Activated CD4-positive, alpha-beta T cell treated with anti-CD3 and anti-CD28 coated beads for 48 hours (primary cell): ENCODE results near the gene SYCP3.

Experiments used
- DNase-seq: peaks from one replicate; pipeline ENCODE4 v3.0.0-alpha.2; 2020

Gene SYCP3

GRCh38 chr12:101738920-101739665 lies at the start of gene SYCP3:
Gene SYCP3 (minus strand): TSS chr12:101739462. CDS start chr12:101737935, 1,527 bp downstream.
- no peak for DNase-seq

DNA sequence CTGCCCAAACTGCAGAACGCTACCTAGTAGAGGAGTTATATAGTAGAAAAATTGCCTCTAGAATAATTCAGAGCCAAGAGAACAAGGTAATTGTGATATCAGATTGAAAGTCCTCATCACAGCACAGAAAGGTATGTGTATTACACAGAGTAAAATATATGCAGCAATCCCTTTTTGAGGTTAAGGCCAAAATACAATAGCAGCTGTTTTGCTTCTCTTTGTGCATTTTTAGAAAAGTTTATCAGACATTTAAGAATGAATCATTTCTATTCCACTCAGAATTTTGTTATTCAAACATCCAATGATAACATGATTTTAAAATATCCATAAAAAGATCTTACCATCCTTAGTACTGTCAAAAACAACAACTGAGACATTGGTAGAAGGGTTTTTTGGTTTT lies 46.4 kb upstream of the SYCP3 start:
- no peak for DNase-seq

DNA sequence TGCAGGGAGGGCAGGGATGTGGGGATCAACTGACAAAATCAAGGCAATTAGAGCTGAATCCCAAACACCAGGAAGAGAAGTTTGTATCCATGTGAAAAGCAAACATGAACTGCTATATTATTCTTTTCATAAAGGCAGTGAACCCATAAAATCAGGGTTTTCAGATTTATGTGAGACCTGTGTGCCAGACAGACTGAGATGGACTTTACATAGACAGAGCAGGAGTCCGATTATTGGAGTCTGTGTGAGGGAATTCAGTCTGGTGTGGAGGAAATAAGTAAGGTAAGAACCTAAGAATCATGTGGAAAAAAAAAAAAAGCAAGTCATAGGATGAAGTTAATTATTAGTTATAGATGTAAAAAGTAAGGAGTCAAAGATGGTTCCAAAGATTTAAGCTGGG lies 45.1 kb upstream of the SYCP3 start:
- no peak for DNase-seq

- DNase-seq = no peak
Measured at GRCh38 chr12:101783838-101784237, 44.6 kb upstream of the SYCP3 start.

GRCh38 chr12:101783150-101783549 lies 43.9 kb upstream of the SYCP3 start:
- DNase-seq = no peak

- no peak for DNase-seq
Measured at GRCh38 chr12:101782273-101782731, 43.0 kb upstream of the SYCP3 start.

DNA sequence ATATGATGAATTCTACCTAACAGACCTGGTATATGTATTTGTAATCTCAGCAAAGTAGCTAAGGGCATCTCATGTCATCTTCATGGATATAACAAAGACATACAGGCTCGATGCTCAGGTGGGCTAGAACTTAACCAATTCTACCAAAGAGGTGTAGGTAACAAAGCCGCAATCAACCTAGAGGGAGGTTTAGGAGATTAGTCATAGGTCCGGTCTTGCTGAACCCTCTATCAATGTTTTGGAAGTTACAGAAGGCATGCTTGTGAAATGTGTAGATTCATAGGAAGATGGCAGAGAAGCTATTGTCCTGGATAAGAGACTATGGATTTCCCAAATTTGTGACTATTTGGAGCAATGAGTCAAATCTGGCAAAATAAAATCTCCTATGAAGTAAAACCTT lies 42.6 kb upstream of the SYCP3 start:
- no peak for DNase-seq

DNA sequence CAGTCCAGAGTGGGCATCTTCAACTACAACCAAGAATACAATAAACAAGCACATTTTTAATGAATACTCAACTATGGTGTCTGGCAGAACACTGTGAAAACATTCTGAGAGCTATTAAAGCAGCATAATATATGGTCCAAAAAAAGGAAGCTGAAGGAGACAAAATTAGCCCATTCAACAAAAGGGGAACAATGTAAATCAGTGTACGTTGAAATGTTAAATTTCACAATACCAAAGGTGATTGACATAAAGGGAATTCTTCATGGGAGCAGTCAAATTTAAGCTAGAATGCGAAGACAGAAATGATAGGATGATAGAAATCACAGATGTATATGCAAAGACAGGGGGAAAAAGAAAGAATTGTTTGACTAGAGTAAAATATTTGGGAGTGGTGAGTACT lies 41.3 kb upstream of the SYCP3 start:
- DNase-seq = no peak

- no peak for DNase-seq
Measured at GRCh38 chr12:101779626-101780025, 40.4 kb upstream of the SYCP3 start.

DNA sequence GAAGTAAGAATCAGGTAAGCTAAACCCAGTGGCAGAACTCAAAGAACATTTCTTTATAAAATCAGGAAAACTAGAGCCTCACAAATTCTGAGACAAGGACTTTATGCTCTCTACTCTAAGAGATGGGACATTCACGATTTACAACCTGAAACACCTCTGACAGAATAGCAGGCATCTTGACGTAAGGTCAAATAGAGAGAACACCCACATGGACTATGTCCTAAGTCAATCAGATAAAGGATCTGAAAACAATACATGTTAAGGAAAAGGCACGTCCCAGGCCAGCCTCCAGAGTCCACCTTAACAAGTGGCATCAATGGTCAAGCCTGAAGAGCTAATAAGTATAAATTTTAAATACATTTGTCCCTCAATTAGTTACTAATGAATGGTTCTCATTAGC lies 39.9 kb upstream of the SYCP3 start:
- no peak for DNase-seq

- DNase-seq = no peak
Measured at GRCh38 chr12:101777978-101778377, 38.7 kb upstream of the SYCP3 start.

DNA sequence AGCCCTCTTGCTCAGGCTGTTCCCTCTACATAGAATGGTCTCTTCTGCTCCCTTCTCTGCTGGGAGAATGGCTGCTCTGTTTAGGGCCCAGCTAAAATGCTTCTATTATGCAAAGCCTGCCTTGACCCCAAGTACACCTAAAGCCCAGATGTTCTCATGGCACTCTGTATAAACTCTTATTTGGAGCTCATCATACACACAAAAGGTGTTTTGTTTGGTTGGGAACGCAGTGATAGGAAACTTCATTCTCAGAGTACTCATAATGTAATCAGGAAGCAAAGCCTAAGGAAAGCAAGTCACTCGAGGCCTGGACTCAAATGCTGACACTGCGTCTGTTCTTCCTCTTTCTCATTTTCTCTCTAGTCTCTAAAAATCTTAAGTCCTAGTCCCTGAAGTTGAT lies 38.2 kb upstream of the SYCP3 start:
- DNase-seq = no peak

DNA sequence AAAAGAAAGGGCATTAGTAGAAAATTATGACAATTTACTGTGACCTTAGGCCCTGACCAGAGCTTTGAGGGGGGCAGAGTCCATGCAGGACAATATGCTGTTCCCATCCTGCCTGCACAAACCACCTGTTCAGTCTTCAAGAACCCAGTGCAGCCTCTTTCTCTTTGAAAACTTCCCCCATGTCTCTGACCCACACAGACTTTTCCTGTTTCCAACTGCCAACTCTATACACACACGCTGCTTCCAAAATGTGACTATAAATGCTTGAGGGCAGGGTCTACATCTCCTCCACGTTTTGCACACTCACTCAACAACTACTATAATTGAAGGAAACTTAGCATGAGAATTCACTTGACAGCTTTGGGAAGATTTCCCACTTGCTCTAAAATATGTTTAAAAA lies 36.6 kb upstream of the SYCP3 start:
- no peak for DNase-seq

DNA sequence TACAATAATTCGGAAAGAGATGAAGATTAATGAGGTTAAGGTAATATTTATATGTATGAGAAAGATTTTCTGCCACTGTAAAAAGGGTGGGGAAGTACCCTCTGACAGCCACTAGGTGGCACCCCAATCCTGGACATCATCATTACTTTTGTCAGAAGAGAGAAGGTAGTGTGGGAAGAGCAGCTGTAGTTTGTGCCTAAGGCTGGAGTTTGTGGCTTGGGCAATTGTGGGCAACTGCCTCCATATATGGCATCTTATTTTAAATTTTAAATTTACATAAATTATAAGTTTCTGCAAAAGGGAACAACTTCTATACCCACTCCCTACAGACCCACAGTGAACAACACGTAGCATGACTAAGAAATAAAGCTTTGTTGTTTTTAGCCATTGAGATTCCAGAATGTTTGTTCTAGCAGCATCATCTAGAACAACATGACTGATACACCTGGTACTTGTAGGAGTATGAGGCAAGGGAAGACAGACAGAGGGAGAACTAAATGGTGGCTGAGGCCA lies 34.4 kb upstream of the SYCP3 start:
- DNase-seq = peak; percentile 71

DNA sequence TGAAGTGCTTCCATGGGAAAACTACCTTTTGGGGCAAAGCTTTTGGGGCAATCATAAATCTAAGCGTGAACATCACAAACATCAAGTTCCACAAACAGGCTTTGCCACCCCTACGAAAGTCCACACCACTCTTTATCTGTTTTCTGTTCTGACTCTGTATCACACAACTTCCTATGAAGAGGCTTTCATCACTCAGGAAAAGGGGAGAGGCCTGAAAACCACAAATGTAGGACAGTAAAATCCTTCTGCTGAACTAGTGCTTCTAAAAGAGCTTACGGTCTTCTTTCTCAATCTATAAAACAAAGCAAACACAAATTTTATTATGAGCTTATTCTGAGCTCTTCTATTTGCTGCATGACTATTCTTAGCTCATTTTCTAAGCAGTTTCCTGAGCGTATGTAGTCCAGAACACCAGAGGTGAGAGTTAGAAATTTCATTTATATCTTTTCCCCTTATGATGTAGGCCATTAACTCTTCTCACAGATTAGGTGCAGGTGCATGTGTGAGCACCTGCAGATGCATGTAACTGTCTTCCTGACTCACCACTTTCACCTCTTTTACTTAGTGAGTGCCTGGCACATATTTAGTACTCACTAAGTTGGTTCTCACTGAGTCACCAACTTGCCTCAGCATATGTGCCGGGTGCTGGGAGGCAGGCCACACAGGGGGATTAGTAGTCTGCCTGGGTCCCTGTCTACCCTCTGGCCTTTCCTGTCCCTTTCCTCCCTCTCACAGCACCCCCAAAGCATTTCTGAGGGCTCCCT lies 32.9 kb upstream of the SYCP3 start:
- DNase-seq = no peak

DNA sequence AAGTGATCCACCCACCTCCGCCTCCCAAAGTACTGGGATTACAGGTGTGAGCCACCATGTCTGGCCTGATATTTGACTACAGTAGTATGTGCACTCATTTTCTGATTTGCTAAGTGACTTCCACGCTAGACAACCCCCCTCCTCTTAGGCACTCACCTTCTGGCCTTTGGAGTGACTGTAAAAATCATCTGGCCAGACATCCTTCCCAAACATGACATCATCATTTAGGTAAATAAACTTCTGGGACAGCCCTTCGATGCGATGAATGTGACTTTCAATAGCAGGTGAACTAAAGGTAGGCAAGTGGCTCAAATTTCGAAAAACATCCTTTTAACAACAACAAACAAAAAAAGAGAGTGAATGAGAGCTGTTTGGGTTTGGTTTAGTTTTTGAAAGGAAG lies 30.6 kb upstream of the SYCP3 start:
- no peak for DNase-seq

DNA sequence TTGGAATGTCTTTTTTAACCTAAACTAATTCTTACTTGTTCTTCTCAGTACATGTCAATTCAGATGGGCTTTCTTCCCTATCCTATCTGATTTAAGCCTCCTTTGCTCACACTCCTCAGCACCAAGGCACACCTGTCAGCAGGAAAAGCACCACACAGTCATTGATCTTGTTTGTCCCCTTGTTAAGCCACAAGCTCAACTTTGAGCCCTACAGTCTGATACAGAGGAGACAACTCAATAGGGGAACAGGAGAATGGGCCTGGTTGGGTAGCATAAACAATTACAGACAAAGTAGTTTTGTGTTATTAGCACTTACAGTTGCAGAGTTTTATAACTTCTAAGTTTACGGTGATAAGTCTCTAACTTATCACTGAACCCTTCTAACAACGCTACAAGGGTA lies 29.5 kb upstream of the SYCP3 start:
- no peak for DNase-seq

DNA sequence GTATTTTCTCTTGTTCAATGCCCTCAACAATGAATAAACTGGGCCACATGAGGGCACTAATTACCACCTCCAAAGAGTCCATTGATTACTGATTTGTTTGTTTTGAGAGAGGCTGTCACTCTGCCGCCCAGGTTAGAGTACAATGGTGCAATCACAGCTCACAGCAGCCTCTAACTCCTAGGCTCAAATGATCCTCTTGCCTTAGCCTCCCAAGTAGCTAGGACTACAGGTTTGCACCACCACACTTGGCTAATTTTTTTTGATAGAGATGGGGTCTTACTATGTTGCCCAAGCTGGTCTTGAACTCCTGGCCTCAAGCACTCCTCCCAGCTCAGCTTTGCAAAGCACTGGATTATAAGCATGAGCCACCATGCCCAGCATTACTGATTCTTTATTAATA lies 28.3 kb upstream of the SYCP3 start:
- no peak for DNase-seq

DNA sequence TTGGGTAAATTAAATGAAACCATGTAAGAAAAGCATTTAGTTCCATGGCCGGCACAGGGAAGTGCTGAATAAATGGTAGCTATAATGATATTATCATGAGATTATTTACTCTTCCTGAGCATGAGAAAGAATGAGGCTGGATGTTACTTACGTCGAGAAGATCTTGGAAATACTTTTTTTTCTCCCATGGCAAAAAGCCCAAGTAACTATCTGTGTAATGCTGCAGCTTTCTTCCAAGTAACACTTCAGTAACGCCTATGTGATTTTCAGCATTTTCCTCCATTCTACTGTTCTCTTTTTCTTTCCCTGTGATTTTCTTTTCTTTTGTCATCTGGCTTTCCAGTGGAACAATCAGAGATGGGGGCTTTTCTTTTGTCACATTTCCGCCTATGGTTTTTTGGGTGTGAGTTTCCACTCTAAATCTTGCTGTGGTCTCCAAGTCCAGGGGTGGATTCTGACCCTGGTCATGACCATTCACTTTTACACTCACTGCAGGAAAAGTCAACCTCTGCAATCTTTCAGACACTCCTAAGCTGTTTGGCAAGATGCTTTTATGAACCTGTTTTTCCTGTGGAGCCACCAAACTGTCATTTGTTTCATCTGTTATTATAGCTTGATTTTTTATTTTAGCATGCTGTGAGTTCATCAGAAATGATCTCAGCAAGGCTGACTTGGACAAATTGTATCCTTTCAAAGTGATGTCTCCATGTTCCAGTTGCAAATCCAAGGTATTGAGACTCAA lies 25.0 kb upstream of the SYCP3 start:
- DNase-seq = no peak

DNA sequence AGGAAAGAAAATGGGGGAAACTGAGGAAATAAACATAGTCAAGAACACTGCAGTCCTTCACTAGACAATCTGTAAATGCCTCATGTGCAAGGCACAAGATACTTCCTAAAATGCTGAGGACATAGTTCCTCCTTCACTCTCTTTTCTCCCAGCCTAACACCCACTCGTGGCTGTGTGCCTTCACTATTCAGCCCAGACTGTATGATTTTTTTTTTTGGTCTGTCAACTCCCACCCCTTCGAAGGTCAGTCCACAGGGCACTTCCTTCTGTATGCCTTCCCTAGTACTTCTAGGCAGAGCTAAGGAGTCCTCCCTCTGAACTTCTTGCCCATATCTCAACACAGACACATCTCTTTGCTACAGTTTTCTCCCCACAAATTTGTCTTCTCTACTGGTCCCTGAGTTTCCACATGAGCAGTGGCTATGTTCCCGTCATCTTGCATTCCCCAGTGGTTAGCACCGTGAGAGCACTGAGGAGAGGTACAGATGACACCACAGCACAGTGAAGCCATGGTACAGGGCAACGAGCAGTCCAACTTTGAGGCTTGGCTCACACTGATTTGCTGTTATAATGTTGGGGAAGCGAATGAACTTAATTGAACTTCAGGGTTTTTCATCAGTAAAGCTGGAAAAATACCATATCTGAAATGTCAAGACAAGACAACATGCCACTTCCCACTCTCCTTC lies 24.1 kb upstream of the SYCP3 start:
- no peak for DNase-seq

- DNase-seq = no peak
Measured at GRCh38 chr12:101761781-101762180, 22.5 kb upstream of the SYCP3 start.

GRCh38 chr12:101761350-101761749 lies 22.1 kb upstream of the SYCP3 start:
- DNase-seq = no peak
